ENCODE results near the gene PPP4R1.
A peak's percentile ranks its signal among the peaks of the same experiment; 100 is the strongest.

PPP4R1 gene

DNA sequence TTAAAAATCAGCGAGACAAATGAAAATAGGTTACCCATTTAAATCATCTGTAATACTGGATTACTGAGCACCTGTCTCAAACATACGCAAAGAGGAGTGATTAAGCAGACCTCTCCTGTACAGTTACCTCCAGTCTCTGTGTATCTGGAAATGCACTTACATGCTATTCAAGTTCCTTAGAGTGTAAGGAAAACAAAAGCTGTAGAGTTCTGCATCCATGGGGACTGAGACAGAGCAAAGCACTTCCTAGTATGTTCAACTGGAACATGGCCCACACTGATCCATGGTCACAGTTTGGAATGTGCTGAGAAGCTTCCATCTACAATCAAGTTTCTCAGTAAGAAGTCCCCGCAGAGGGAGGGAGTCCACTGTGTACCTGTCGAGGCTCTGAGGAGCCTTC, 63.9 kb downstream of the PPP4R1 start:
- no peaks in the 10 kb centered on the region for H3K4me1 ChIP-seq (ENCODE audit: control insufficient read depth, insufficient read depth, low read length)
- H3K27me3 ChIP-seq (ENCODE audit: control insufficient read depth, insufficient read depth, low read length): no peaks in the 10 kb centered on the region
- H3K36me3 ChIP-seq (ENCODE audit: control insufficient read depth, insufficient read depth, low read length): peaks cover 48% of the 10 kb centered on the region
- no peak overlapping the region for H3K4me3 ChIP-seq (ENCODE audit: low read length)
- H3K9ac ChIP-seq (ENCODE audit: low read length): no peak overlapping the region
- H3K27ac ChIP-seq (ENCODE audit: low read depth, low read length): no peak overlapping the region

DNA sequence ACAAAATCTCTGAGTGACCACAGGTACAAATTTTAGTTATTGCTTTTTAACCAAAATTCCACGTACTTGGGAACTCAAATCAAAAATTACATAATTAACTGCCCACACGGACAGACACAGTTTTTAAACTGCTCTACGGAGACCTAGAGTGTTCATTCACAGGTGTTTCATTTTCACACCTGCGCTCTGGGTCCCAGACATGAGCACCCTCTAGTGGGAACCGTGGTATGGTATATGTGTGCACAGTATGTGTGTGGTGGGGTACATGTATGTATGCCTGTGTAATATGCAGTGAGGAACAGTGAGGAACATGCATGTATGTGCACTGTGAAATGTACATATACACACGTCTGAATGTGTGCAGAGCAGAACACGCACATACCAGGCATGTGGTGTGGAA, 65.0 kb downstream of the PPP4R1 start:
- Histone ChIP-seq H3K9ac (ENCODE audit: low read length) (no peak overlapping the region), H3K27me3 (ENCODE audit: control insufficient read depth, insufficient read depth, low read length) (no peaks in the 10 kb centered on the region), H3K36me3 (ENCODE audit: control insufficient read depth, insufficient read depth, low read length) (peaks cover 47% of the 10 kb centered on the region), H3K4me3 (ENCODE audit: low read length) (no peak overlapping the region), H3K4me1 (ENCODE audit: control insufficient read depth, insufficient read depth, low read length) (no peaks in the 10 kb centered on the region), H3K27ac (ENCODE audit: low read depth, low read length) (no peak overlapping the region)

- H3K36me3 ChIP-seq (ENCODE audit: control insufficient read depth, insufficient read depth, low read length): peaks cover 42% of the 10 kb centered on the region
- H3K4me1 ChIP-seq (ENCODE audit: control insufficient read depth, insufficient read depth, low read length): no peaks in the 10 kb centered on the region
- H3K27ac ChIP-seq (ENCODE audit: low read depth, low read length): no peak overlapping the region
- H3K4me3 ChIP-seq (ENCODE audit: low read length): no peak overlapping the region
- H3K9ac ChIP-seq (ENCODE audit: low read length): no peak overlapping the region
- H3K27me3 ChIP-seq (ENCODE audit: control insufficient read depth, insufficient read depth, low read length): no peaks in the 10 kb centered on the region
These were observed 66.6 kb downstream of the PPP4R1 start for GRCh38 chr18:9547782-9548181.

DNA sequence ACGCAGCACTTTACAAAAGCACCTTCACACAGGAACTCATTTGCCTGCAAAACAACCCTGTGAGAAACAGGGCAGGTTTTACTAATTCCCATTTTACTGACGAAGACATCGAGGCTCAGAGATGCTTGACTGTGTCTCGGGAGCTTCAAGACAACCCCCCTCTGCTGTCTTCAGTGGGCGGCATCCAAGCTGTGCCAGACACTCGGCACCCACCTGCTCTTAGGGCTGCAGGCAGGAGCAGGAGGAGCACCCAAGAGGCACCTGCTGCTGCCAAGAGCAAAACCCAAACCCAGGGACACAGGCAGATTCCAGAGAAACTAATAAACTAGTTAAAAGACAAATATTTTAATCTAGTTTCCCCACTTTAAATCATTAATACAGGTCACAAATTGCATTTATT, 67.9 kb downstream of the PPP4R1 start:
- Histone ChIP-seq H3K4me3 (ENCODE audit: low read length) (no peak overlapping the region), H3K9ac (ENCODE audit: low read length) (no peak overlapping the region), H3K4me1 (ENCODE audit: control insufficient read depth, insufficient read depth, low read length) (no peaks in the 10 kb centered on the region), H3K27ac (ENCODE audit: low read depth, low read length) (no peak overlapping the region), H3K27me3 (ENCODE audit: control insufficient read depth, insufficient read depth, low read length) (no peaks in the 10 kb centered on the region), H3K36me3 (ENCODE audit: control insufficient read depth, insufficient read depth, low read length) (peaks cover 34% of the 10 kb centered on the region)

DNA sequence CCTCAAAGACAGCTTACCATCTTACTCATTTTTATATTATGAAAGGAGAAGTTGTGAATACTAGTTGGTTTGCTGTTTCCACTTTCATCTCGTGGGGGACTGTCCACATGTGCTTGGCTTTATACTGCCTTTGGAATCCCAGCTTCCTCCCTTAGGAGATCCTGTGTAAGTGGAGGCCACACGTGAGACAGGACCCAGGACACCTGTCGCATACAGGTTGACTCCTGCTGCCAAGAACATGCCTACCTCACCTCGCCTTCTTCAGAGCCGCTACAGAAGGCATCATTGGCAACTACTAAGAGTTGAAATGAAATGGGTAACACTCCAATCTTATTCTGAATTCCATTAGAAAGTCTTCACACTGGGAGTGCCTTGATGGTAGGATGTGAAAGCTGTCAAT, 69.3 kb downstream of the PPP4R1 start:
- no peaks in the 10 kb centered on the region for H3K4me1 ChIP-seq (ENCODE audit: control insufficient read depth, insufficient read depth, low read length)
- H3K27me3 ChIP-seq (ENCODE audit: control insufficient read depth, insufficient read depth, low read length): no peaks in the 10 kb centered on the region

DNA sequence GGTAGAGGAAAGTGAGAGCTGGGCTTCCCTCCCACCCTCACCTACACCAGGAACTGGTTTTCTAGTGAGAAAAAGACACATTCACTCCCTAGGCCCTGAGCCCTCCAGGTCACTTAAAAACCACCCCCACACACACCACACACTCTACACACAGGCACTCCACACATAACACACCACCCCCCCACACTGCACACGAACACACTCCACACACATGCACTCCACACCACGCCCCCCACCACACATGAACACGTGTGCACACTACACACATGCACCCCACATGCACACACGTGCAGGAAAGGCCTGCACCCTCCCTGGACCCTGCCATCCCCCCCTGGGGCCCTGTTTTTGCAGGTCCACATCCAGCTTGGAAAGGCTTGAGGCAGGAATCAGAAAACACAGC, 71.4 kb downstream of the PPP4R1 start:
- H3K4me3 ChIP-seq (ENCODE audit: low read length): no peak overlapping the region
- H3K9ac ChIP-seq (ENCODE audit: low read length): no peak overlapping the region
- no peaks in the 10 kb centered on the region for H3K4me1 ChIP-seq (ENCODE audit: control insufficient read depth, insufficient read depth, low read length)
- peaks cover 18% of the 10 kb centered on the region for H3K36me3 ChIP-seq (ENCODE audit: control insufficient read depth, insufficient read depth, low read length)
- no peak overlapping the region for H3K27ac ChIP-seq (ENCODE audit: low read depth, low read length)
- H3K27me3 ChIP-seq (ENCODE audit: control insufficient read depth, insufficient read depth, low read length): no peaks in the 10 kb centered on the region

More for the DNA sequence above, 69.3 kb downstream of the PPP4R1 start:
- Histone ChIP-seq H3K36me3 (ENCODE audit: control insufficient read depth, insufficient read depth, low read length) (peaks cover 26% of the 10 kb centered on the region), H3K9ac (ENCODE audit: low read length) (no peak overlapping the region), H3K4me3 (ENCODE audit: low read length) (no peak overlapping the region), H3K27ac (ENCODE audit: low read depth, low read length) (no peak overlapping the region)

- Histone ChIP-seq H3K27me3 (ENCODE audit: control insufficient read depth, insufficient read depth, low read length) (no peaks in the 10 kb centered on the region), H3K4me3 (ENCODE audit: low read length) (no peak overlapping the region), H3K9ac (ENCODE audit: low read length) (no peak overlapping the region), H3K27ac (ENCODE audit: low read depth, low read length) (no peak overlapping the region), H3K36me3 (ENCODE audit: control insufficient read depth, insufficient read depth, low read length) (peaks cover 14% of the 10 kb centered on the region), H3K4me1 (ENCODE audit: control insufficient read depth, insufficient read depth, low read length) (peaks cover 7% of the 10 kb centered on the region)
These were observed 74.4 kb downstream of the PPP4R1 start for GRCh38 chr18:9539938-9540337.

DNA sequence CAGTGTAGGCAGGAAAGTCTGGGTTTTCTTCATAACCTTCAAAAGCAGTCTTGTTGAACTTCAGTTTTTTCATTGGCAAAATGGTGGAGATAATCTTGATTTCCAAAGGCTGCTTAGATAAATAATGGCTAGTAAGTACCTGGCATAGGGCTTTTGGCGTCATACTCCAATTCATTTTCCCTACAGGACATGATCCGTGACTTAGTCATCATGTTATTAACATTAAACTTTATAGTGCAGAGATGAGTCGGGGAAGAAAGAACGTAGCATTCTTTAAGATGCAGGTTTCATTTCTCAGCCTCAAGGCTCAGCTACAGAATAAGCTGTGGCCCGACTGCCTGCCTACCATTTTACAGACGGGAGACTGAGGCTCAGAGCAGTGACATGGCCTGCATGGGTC, 75.1 kb downstream of the PPP4R1 start:
- no peak overlapping the region for H3K4me3 ChIP-seq (ENCODE audit: low read length)
- H3K36me3 ChIP-seq (ENCODE audit: control insufficient read depth, insufficient read depth, low read length): peaks cover 14% of the 10 kb centered on the region
- H3K27ac ChIP-seq (ENCODE audit: low read depth, low read length): no peak overlapping the region
- no peaks in the 10 kb centered on the region for H3K27me3 ChIP-seq (ENCODE audit: control insufficient read depth, insufficient read depth, low read length)
- H3K9ac ChIP-seq (ENCODE audit: low read length): no peak overlapping the region
- H3K4me1 ChIP-seq (ENCODE audit: control insufficient read depth, insufficient read depth, low read length): peaks cover 7% of the 10 kb centered on the region

- Histone ChIP-seq H3K4me3 (ENCODE audit: low read length) (no peak overlapping the region), H3K9ac (ENCODE audit: low read length) (no peak overlapping the region), H3K4me1 (ENCODE audit: control insufficient read depth, insufficient read depth, low read length) (peaks cover 7% of the 10 kb centered on the region), H3K36me3 (ENCODE audit: control insufficient read depth, insufficient read depth, low read length) (peaks cover 21% of the 10 kb centered on the region), H3K27ac (ENCODE audit: low read depth, low read length) (no peak overlapping the region), H3K27me3 (ENCODE audit: control insufficient read depth, insufficient read depth, low read length) (no peaks in the 10 kb centered on the region)
These were observed 76.7 kb downstream of the PPP4R1 start for GRCh38 chr18:9537677-9538076.

DNA sequence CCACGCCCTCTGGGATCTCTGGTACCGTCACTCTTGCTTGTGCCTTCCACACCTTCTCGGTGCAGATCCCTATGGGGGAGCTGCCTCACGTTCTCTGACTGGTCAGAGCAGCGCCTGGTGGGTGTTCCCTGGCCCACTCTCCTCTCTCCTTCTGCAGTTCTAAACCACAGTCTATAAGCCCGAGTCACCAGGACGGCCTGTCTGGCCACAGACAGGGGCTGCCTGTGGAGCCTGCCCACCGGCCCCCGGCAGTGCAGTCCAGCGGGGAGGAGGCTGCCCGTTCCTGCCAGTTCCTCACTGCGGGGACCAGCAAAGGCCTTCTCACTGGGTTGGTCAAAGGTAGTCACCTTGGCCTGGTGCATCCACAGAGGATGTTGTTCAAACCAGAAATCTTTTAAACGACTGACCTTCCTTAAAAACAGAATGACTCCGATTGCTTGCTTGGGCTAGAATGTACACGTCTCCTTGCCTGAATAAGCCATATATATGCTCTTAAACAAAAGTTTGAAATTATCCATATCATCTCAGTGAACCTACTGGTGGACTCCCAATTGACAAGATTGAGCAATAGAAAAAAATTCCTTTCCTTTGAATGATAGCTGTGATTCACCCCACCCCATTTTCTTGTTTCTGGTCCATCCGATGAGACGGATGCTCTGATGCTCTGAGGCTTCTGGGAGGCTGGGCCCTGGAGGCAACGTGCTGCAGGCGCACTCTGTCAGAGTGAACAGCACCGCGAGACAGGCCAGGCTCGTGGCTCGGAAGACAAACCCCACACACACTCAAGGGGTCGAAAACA, 77.8 kb downstream of the PPP4R1 start:
- H3K4me1 ChIP-seq (ENCODE audit: control insufficient read depth, insufficient read depth, low read length): peaks cover 7% of the 10 kb centered on the region
- H3K4me3 ChIP-seq (ENCODE audit: low read length): no peak overlapping the region
- no peak overlapping the region for H3K9ac ChIP-seq (ENCODE audit: low read length)
- peaks cover 24% of the 10 kb centered on the region for H3K36me3 ChIP-seq (ENCODE audit: control insufficient read depth, insufficient read depth, low read length)
- no peaks in the 10 kb centered on the region for H3K27me3 ChIP-seq (ENCODE audit: control insufficient read depth, insufficient read depth, low read length)
- no peak overlapping the region for H3K27ac ChIP-seq (ENCODE audit: low read depth, low read length)

- Histone ChIP-seq H3K4me1 (ENCODE audit: control insufficient read depth, insufficient read depth, low read length) (peaks cover 7% of the 10 kb centered on the region), H3K9ac (ENCODE audit: low read length) (no peak overlapping the region), H3K36me3 (ENCODE audit: control insufficient read depth, insufficient read depth, low read length) (peaks cover 25% of the 10 kb centered on the region), H3K27me3 (ENCODE audit: control insufficient read depth, insufficient read depth, low read length) (no peaks in the 10 kb centered on the region), H3K4me3 (ENCODE audit: low read length) (peak overlapping the region; percentile 6), H3K27ac (ENCODE audit: low read depth, low read length) (peak overlapping the region; percentile 65)
These were observed 78.8 kb downstream of the PPP4R1 start for GRCh38 chr18:9535430-9535991.

DNA sequence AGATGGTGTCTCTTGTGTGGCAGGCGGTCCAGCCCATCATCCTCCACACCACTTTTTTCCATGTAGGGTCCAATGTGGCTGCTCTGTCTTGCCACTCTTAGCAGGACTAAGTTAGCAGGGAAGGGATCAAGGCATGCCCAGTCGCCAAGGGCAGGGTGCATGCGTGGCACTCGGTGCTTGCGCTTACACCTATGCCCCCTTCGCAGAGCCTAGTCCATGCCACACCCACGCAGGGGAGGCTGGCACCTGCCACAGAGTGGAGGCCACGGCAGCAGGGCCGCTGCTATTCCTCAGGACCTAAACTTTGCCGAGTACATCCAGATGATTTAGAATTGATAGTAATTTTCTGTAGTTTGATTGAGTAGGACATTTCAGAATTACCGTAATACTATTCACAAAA, 79.5 kb downstream of the PPP4R1 start:
- no peak overlapping the region for H3K9ac ChIP-seq (ENCODE audit: low read length)
- no peak overlapping the region for H3K27ac ChIP-seq (ENCODE audit: low read depth, low read length)

More for the DNA sequence above, 79.5 kb downstream of the PPP4R1 start:
- H3K4me1 ChIP-seq (ENCODE audit: control insufficient read depth, insufficient read depth, low read length): peaks cover 7% of the 10 kb centered on the region
- no peaks in the 10 kb centered on the region for H3K27me3 ChIP-seq (ENCODE audit: control insufficient read depth, insufficient read depth, low read length)
- H3K4me3 ChIP-seq (ENCODE audit: low read length): no peak overlapping the region
- peaks cover 31% of the 10 kb centered on the region for H3K36me3 ChIP-seq (ENCODE audit: control insufficient read depth, insufficient read depth, low read length)
